GM10266 (cell line): Measurements from ENCODE around the gene RTRAF.
A peak's percentile ranks its signal among the peaks of the same experiment; 100 is the strongest.

Source experiments
- DNase-seq: peaks from one replicate; pipeline ENCODE4 v3.0.0; 2012; ENCODE audit errors: extremely low spot score
- TF ChIP-seq, protein P1 (sequence below): IDR thresholded peaks from 2 replicates; pipeline ENCODE4 v1.5.1; 2012; ENCODE audit warnings: mild to moderate bottlenecking, low read depth; ENCODE audit not compliant: control insufficient read depth, insufficient read depth; ENCODE audit errors: missing control alignments

RTRAF gene

DNA sequence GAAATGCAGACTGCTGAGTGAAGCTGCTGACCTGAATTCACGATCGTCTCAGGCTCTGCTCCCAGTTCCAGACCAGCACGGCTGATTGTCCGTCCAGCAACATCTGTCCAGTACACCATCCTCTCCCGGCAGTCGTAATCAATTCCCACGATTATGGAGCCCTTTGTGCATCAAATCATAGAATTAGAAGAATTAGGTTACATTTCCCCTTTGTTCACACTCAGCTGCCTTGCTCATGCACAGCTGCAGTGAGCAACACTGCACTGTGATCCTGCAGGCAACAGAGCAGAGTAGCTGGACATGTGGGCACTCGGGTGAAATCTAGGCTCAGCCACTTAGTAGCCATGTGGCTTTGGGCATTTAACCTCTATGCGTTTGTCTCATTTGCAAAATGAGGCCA lies 22.2 kb downstream of the RTRAF start:
- TF ChIP-seq, protein P1, sequence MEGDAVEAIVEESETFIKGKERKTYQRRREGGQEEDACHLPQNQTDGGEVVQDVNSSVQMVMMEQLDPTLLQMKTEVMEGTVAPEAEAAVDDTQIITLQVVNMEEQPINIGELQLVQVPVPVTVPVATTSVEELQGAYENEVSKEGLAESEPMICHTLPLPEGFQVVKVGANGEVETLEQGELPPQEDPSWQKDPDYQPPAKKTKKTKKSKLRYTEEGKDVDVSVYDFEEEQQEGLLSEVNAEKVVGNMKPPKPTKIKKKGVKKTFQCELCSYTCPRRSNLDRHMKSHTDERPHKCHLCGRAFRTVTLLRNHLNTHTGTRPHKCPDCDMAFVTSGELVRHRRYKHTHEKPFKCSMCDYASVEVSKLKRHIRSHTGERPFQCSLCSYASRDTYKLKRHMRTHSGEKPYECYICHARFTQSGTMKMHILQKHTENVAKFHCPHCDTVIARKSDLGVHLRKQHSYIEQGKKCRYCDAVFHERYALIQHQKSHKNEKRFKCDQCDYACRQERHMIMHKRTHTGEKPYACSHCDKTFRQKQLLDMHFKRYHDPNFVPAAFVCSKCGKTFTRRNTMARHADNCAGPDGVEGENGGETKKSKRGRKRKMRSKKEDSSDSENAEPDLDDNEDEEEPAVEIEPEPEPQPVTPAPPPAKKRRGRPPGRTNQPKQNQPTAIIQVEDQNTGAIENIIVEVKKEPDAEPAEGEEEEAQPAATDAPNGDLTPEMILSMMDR: no peak
- no peak for DNase-seq

DNA sequence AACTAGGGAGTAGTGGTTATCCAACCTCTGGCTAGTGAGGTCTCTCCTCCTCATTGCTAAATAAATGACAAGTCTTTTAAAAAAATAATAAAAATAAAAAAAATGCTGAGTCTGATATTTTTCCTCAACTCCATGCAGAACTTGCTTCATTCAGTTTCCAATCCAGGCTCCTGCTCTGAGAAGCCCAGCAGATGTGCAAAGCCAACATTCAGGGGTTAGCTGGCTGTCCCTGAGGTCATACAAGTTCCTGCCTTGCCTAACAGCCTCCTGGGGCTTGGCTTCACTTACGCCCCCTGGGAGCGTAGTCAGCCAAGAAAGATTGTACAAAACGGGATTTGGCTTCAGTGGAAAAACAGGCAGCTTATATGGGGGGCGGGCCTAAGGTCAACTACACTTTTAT lies 23.3 kb downstream of the RTRAF start:
- no peak for DNase-seq
- TF ChIP-seq, protein P1: no peak

DNA sequence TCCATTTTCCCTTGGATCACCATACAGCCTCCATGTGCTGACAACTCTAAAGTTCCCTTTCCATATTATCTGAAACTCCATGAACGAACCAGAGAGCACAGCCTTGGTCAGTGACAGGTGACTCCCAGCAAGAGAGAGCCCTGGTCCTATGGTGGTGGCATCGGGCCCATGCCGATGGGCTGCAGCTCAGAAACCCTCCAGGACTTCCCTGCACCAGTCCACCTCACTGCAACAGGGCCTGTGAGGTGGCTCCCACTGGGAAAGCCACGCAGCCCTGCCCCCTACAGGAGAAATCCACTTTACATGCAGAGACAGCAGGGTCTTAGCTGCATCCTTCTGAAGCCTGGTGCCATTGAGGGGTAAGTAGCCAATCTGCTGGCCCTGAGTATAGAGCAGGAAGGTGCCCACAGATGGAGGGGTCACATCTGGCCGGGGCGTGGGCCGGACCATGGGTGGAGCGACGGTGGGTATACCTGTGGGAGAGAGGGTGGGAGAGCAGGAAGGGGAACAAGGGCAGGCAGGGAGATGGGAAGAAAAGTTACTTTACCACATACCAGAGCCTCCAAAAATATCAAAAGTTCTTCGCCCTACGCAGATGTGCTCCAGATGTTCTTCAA lies 24.7 kb downstream of the RTRAF start:
- no peak for DNase-seq
- TF ChIP-seq, protein P1: no peak

DNA sequence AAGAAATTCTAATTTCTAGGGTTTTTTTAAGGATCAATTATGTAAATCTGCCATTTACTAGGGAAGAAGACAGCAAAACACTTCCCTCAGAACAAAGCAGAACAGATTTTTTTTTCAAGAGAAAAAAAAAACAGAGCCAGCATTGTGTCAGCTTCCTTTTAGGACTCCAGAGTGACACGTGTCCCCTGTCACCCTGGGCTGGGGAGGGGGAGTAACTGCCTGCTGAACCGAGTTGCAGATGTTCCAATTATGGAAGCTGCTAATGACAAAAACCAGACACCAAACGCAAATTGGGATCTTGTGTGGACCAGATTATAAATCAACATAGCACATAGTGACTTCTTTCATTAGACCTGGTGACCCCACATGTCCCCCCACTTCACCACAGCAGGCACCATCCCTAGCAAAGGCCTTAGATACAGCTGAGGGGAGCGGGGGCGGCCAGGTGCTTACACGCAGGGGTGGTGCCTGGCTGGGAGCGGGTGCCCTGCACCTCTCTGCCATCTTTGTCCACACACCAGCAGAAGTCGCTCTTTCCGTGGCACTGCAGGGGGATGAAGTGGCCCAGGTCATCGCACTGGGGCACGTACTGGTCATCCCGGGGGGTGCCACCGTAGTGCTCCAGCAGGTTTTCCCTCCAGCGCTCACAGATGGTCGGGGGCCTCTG lies 25.4 kb downstream of the RTRAF start:
- no peak for DNase-seq
- TF ChIP-seq, protein P1: no peak

DNA sequence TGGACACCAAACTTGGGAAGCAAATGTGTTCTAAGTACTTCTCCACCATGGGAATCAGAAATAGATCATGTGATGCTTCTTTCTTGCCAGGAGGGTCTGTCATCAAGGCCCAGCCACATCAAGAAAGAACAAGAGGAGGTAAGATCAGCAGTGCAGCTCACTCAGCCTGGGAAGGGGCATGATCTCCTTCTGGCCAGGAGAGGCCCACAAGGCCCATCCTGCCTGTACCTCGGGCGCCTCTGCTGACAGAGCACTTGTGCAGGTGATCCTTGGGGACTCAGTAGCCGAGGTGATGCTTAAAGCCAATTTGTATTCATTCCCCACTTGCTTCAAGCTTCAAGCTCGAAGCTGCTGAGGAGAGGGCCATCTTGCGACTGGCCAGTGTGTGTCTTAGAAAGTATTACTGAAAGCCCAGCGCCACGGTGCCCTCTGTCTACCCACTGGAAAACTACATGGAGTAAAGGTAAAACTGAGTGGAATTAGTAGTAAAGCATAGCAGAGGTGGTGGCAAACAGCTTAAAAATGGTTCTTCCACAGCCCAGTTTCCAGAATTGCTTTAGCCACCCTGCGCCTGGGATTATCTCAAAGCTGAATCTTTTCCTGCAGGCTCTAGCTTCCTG lies 26.2 kb downstream of the RTRAF start:
- TF ChIP-seq, protein P1: peak; percentile 4
- no peak for DNase-seq

DNA sequence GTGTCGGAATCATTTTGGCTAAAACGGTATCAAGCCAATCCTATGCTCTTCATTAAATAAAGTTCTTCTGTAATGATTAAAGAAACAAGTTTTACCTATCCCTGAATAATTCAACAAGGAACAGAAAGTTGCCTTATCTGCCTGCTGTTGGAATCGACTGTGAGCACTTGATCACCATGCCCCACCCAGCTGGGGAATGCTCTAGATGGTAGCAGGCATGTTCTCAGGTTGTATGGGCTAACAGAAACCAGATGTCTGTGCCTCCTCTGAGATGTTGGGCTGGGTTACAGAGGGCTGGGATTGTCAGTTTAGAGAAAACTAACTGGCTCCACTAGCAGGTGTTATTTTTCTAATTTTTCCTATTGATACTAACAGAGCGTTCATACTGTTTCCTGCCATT lies 28.9 kb downstream of the RTRAF start:
- no peak for DNase-seq
- TF ChIP-seq, protein P1: no peak

DNA sequence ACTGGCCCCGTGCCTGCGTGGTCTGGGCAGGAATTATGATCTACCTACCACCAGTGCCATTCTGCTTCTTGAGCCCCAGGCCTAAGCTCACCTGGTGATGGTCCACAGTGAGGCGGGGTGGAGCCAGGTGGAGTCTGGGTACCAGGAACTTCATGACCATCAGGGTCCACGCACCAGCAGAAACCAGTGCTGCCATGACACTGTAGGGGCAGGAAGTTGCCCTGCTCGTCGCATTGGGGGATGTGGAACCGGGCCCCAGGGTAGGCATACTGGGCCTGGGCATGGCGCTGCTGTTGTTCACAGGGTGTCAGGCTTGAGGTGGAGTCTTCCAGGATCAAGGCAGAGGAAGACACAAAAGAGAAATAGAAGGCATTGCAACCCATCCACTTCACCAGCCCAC lies 29.6 kb downstream of the RTRAF start:
- TF ChIP-seq, protein P1: no peak
- no peak for DNase-seq
